Measurements from ENCODE around the gene APEX1. TPM values are rescaled to one million over a fixed set of nuclear protein-coding genes. Genes with fewer than 3 reads are reported as not detected.

The APEX1 gene
- total and polyA plus RNA-seq, 2 of the 8 experiments (the other 6 are each of a cell fraction or from before 2014, with no cell fraction given), result 384 to 700 TPM

DNA sequence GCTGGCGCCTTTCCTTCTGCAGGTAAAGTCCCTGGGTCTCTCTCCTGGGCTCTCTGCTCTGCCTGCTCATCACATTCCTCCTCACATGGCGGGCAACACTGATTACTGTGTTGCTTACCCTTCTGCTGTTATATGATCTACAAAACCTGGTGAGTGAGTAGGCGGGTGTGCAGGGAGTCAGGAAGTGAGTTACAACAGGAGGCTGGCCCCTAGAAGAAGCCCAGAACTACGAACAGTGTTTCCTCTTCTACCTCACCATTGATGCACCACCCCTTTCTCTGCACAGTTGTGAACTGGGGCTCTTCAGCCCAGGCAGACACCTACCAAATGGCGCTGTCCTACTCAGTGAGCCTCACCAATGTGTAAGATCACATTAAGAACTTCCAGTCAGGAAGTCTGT is 14.1 kb upstream of the APEX1 start:
- no peak overlapping the region for H3K14ac ChIP-seq (ENCODE audit: insufficient read length)
- CTCF ChIA-PET (ENCODE audit: partially characterized antibody), result interaction anchor here (0.9 kb wide), 1 partner anchor 172 kb away, joined by 4 read pairs; no protein-coding TSS in a partner anchor
- no peak overlapping the region for H3K9ac ChIP-seq (replicated peaks in 1 of 4; ENCODE audit: extremely low read depth in 1 of 4, low read depth in 3 of 4, low read length in 3 of 4)

More for the DNA sequence above, 14.1 kb upstream of the APEX1 start:
- H4K20me1 ChIP-seq (replicated peaks in 1 of 2; ENCODE audit: control insufficient read depth in 1 of 2, insufficient read depth in 2 of 2, low read length in 2 of 2), result no peaks in the 10 kb centered on the region
- H2BK20ac ChIP-seq (ENCODE audit: low read length), result no peak overlapping the region
- H3K79me2 ChIP-seq (ENCODE audit: control insufficient read depth in 1 of 2, insufficient read depth in 2 of 2, low read length in 2 of 2), result no peaks in the 10 kb centered on the region
- no peak for DNase-seq (ENCODE audit: low read depth in 1 of 2, low spot score in 2 of 2)
- no peaks in the 10 kb centered on the region for H3K23me2 ChIP-seq (ENCODE audit: low read depth, low read length)
- H2AK5ac ChIP-seq (ENCODE audit: low read depth, low read length), result no peak overlapping the region
- no peak overlapping the region for H2BK5ac ChIP-seq (ENCODE audit: low read depth, low read length)
- no peak overlapping the region for H2BK15ac ChIP-seq (ENCODE audit: low read length)
- H3K36me3 ChIP-seq (ENCODE audit: control insufficient read depth in 2 of 4, insufficient read depth in 4 of 4, low read length in 3 of 4), result peaks cover 5 to 9% (median 7%) of the 10 kb centered on the region in 4 experiments
- H3K23ac ChIP-seq (ENCODE audit: insufficient read length), result no peak overlapping the region
- no peak overlapping the region for H4K8ac ChIP-seq (ENCODE audit: extremely low read depth, insufficient read depth, low read length)
- H4K91ac ChIP-seq (replicated peaks; ENCODE audit: insufficient read length, low read length), result no peak overlapping the region
- no peak overlapping the region for H3K4me3 ChIP-seq (ENCODE audit: extremely low read depth in 1 of 4, insufficient read depth in 2 of 4, low read depth in 3 of 4, low read length in 4 of 4)
- no peak overlapping the region for H3K56ac ChIP-seq (replicated peaks; ENCODE audit: insufficient read length, low read depth, low read length)
- no peak overlapping the region for H2AFZ ChIP-seq (ENCODE audit: low read length)
- H3K4ac ChIP-seq (replicated peaks; ENCODE audit: insufficient read length, low read depth, low read length), result no peak overlapping the region
- H3K27ac ChIP-seq (ENCODE audit: low read depth, low read length), result no peak overlapping the region
- H3K4me2 ChIP-seq (ENCODE audit: insufficient read depth in 1 of 2, low read depth in 2 of 2, low read length in 2 of 2), result no peak overlapping the region
- H3K79me1 ChIP-seq (ENCODE audit: low read depth, low read length), result no peaks in the 10 kb centered on the region
- peaks cover 0 to 3% (median 2%) of the 10 kb centered on the region in 4 experiments; a peak in 3 of 7 replicates for H3K4me1 ChIP-seq (replicated peaks in 1 of 4; ENCODE audit: control insufficient read depth in 3 of 4, insufficient read depth in 4 of 4, low read length in 3 of 4)
- no peak overlapping the region for H2BK12ac ChIP-seq (ENCODE audit: low read depth, low read length)
- 80% methylated on average over 5 of the region's 5 CpGs; no CpG with 5 or more reads in 1 of the 2 experiments for WGBS, 2 experiments (ENCODE audit: extremely low coverage in 1 of 2, insufficient coverage in 1 of 2, insufficient read length in 1 of 2, insufficient replicate concordance in 2 of 2, low coverage in 1 of 2, low lambda C conversion rate in 2 of 2, missing lambda C conversion rate in 1 of 2)
- POLR2A ChIA-PET (ENCODE audit: partially characterized antibody), result interaction anchor here (0.7 to 8.2 kb wide), 7 partner anchors 11 to 98 kb away, joined by 3 to 68 read pairs (median 3); partner anchors contain the start of genes APEX1, OSGEP and TEP1
- no peak overlapping the region for H3K18ac ChIP-seq (ENCODE audit: extremely low read depth, low read length)
- no peaks in the 10 kb centered on the region for H3K9me3 ChIP-seq (ENCODE audit: insufficient read depth in 2 of 2, low read depth in 1 of 2, low read length in 1 of 2)
- TF ChIP-seq EP300 (IDR thresholded peaks at IDR 0.05; ENCODE audit: borderline replicate concordance in 1 of 2, low read depth in 2 of 2, low read length in 2 of 2), result no peak
- TF ChIP-seq CTBP2 (IDR thresholded peaks at IDR 0.05; ENCODE audit: borderline replicate concordance, insufficient read depth, insufficient read length, low read length), result no peak
- no peak for TF ChIP-seq CBX5 (IDR thresholded peaks at IDR 0.05; ENCODE audit: low read depth, low read length)
- no peak for TF ChIP-seq POLR2A (IDR thresholded peaks at IDR 0.05; ENCODE audit: control extremely low read depth in 1 of 2, low read depth in 2 of 2, low read length in 2 of 2)
- TF ChIP-seq SIRT6 (IDR thresholded peaks at IDR 0.05; ENCODE audit: low read length), result no peak
- no peak overlapping the region for H2BK120ac ChIP-seq (replicated peaks; ENCODE audit: low read depth, low read length)
- peaks cover 0 to 5% (median 2%) of the 10 kb centered on the region in 4 experiments; a peak in 4 of 7 replicates for H3K27me3 ChIP-seq (replicated peaks in 1 of 4; ENCODE audit: control insufficient read depth in 3 of 4, extremely low read depth in 1 of 4, insufficient read depth in 3 of 4, low read length in 3 of 4)
- no peak overlapping the region for H4K5ac ChIP-seq (ENCODE audit: insufficient read length, low read depth, low read length)
- no peak for FAIRE-seq
